Endothelial cell (in vitro differentiated cells): ENCODE results near the gene ATG4D. TPM values are rescaled to one million over a fixed set of nuclear protein-coding genes. Genes with fewer than 3 reads are reported as not detected.
A peak's percentile ranks its signal among the peaks of the same experiment; 100 is the strongest.

ENCODE experiments used
- DNase-seq: peaks from one replicate; pipeline ENCODE4 v3.0.0; 2021; ENCODE audit warnings: low spot score
- H3K27ac Mint-ChIP-seq: one replicate; pipeline ENCODE4 v1.8.0; 2021; ENCODE audit warnings: mixed read lengths, inconsistent platforms; ENCODE audit not compliant: unreplicated experiment
- H3K27me3 Mint-ChIP-seq: one replicate; pipeline ENCODE4 v1.8.0; 2021; ENCODE audit warnings: mild to moderate bottlenecking, moderate library complexity, mixed read lengths, inconsistent platforms; ENCODE audit not compliant: unreplicated experiment
- H3K36me3 Mint-ChIP-seq: one replicate; pipeline ENCODE4 v1.8.0; 2021; ENCODE audit warnings: mild to moderate bottlenecking, low read depth, mixed read lengths, inconsistent platforms; ENCODE audit not compliant: unreplicated experiment
- H3K4me1 Mint-ChIP-seq: one replicate; pipeline ENCODE4 v1.8.0; 2021; ENCODE audit warnings: mild to moderate bottlenecking, mixed read lengths, inconsistent platforms; ENCODE audit not compliant: unreplicated experiment
- H3K4me3 Mint-ChIP-seq: one replicate; pipeline ENCODE4 v1.8.0; 2021; ENCODE audit warnings: mild to moderate bottlenecking, mixed read lengths, inconsistent platforms; ENCODE audit not compliant: unreplicated experiment
- H3K9me3 Mint-ChIP-seq: one replicate; pipeline ENCODE4 v1.8.0; 2021; ENCODE audit warnings: mixed read lengths, inconsistent platforms; ENCODE audit not compliant: unreplicated experiment
- CTCF ChIP-seq: fragments of 200-600 bp; sonication (generic); IDR thresholded peaks from one replicate; pipeline ENCODE4 v1.5.0; 2021; ENCODE audit warnings: antibody characterized with exemption; ENCODE audit not compliant: unreplicated experiment
- total RNA-seq: library from RNA; stranded (reverse); fragmentation: NEBNext Ultra II Directional; extraction: Animal tissue kit (Norgen Biotek cat#: 25700); gene quantifications from one replicate; pipeline ENCODE4 v1.2.1, GENCODE V29; 2021; ENCODE audit not compliant: unreplicated experiment

ATG4D gene
- total RNA-seq, 1 donor from 2014 or later, result 11.8 TPM

- DNase-seq, result no peak
- Mint-ChIP-seq H3K4me3 (peak overlapping the region; percentile 60), H3K27ac (no peak overlapping the region), H3K27me3 (peaks cover 35% of the 10 kb centered on the region), H3K9me3 (no peaks in the 10 kb centered on the region), H3K4me1 (peaks cover 18% of the 10 kb centered on the region), H3K36me3 (peaks cover 7% of the 10 kb centered on the region)
- no peak for TF ChIP-seq CTCF
Observed at GRCh38 chr19:10518444-10519361, 25.0 kb upstream of the ATG4D start.

- H3K27me3 Mint-ChIP-seq, result peaks cover 33% of the 10 kb centered on the region
- DNase-seq, result no peak
- TF ChIP-seq CTCF, result no peak
- no peaks in the 10 kb centered on the region for H3K9me3 Mint-ChIP-seq
- H3K27ac Mint-ChIP-seq, result no peak overlapping the region
- H3K4me1 Mint-ChIP-seq, result peaks cover 18% of the 10 kb centered on the region
- H3K36me3 Mint-ChIP-seq, result peaks cover 7% of the 10 kb centered on the region
- peak overlapping the region; percentile 60 for H3K4me3 Mint-ChIP-seq
Observed at GRCh38 chr19:10519421-10519820, 24.3 kb upstream of the ATG4D start.

- peaks cover 26% of the 10 kb centered on the region for H3K27me3 Mint-ChIP-seq
- peaks cover 7% of the 10 kb centered on the region for H3K36me3 Mint-ChIP-seq
- no peak for DNase-seq
- H3K27ac Mint-ChIP-seq, result no peak overlapping the region
- TF ChIP-seq CTCF, result no peak
- no peak overlapping the region for H3K4me3 Mint-ChIP-seq
- H3K9me3 Mint-ChIP-seq, result no peaks in the 10 kb centered on the region
- H3K4me1 Mint-ChIP-seq, result peaks cover 14% of the 10 kb centered on the region
Observed at GRCh38 chr19:10520652-10521318, 22.9 kb upstream of the ATG4D start.

GRCh38 chr19:10521461-10522171 is 22.1 kb upstream of the ATG4D start:
- Mint-ChIP-seq H3K4me3 (no peak overlapping the region), H3K27me3 (peaks cover 20% of the 10 kb centered on the region), H3K4me1 (peaks cover 12% of the 10 kb centered on the region), H3K36me3 (peaks cover 7% of the 10 kb centered on the region), H3K27ac (no peak overlapping the region), H3K9me3 (no peaks in the 10 kb centered on the region)
- DNase-seq, result no peak
- no peak for TF ChIP-seq CTCF
